GM19468 (cell line): ENCODE measurements around the gene TET2.

Experiments used
- ATAC-seq: cut with Tn5 transposase; IDR thresholded peaks from one replicate; pipeline ENCODE4 v1.9.1; 2021; ENCODE audit warnings: mild to moderate bottlenecking, moderate library complexity, moderate number of reproducible peaks; ENCODE audit not compliant: unreplicated experiment; ENCODE audit errors: extremely low read depth

TET2 gene

GRCh38 chr4:105215609-105216313, 69.1 kb downstream of the TET2 start:
- peak; percentile 55 for ATAC-seq

GRCh38 chr4:105225500-105225899, 78.8 kb downstream of the TET2 start:
- no peak for ATAC-seq

- ATAC-seq = no peak
Measured at GRCh38 chr4:105227054-105227453, 80.4 kb downstream of the TET2 start.

- no peak for ATAC-seq
Measured at GRCh38 chr4:105230287-105230686, 83.6 kb downstream of the TET2 start.

- no peak for ATAC-seq
Measured at GRCh38 chr4:105232374-105232773, 85.7 kb downstream of the TET2 start.

GRCh38 chr4:105234582-105234981, 87.9 kb downstream of the TET2 start:
- no peak for ATAC-seq

GRCh38 chr4:105236202-105236915, 89.7 kb downstream of the TET2 start:
- ATAC-seq = peak; percentile 83

- ATAC-seq = no peak
Measured at GRCh38 chr4:105236916-105237311, 90.2 kb downstream of the TET2 start.

GRCh38 chr4:105240037-105240436, 93.4 kb downstream of the TET2 start:
- no peak for ATAC-seq

- ATAC-seq = no peak
Measured at GRCh38 chr4:105241451-105241850, 94.8 kb downstream of the TET2 start.

- no peak for ATAC-seq
Measured at GRCh38 chr4:105243446-105243845, 96.8 kb downstream of the TET2 start.

GRCh38 chr4:105246712-105247111, 100.0 kb downstream of the TET2 start:
- no peak for ATAC-seq

- ATAC-seq = no peak
Measured at GRCh38 chr4:105248613-105249012, 101.9 kb downstream of the TET2 start.

- no peak for ATAC-seq
Measured at GRCh38 chr4:105257817-105258495, 111.3 kb downstream of the TET2 start.

GRCh38 chr4:105265689-105266088, 119.0 kb downstream of the TET2 start:
- no peak for ATAC-seq

GRCh38 chr4:105267280-105267679, 120.6 kb downstream of the TET2 start:
- ATAC-seq = no peak

GRCh38 chr4:105272002-105272401, 125.3 kb downstream of the TET2 start:
- ATAC-seq = no peak

GRCh38 chr4:105273230-105273629, 126.6 kb downstream of the TET2 start:
- no peak for ATAC-seq

GRCh38 chr4:105274090-105274489, 127.4 kb downstream of the TET2 start:
- ATAC-seq = no peak

GRCh38 chr4:105274504-105274903, 127.8 kb downstream of the TET2 start:
- ATAC-seq = no peak

GRCh38 chr4:105276361-105277104, 129.9 kb downstream of the TET2 start:
- no peak for ATAC-seq
